Central memory CD4-positive, alpha-beta T cell (primary cell): Measurements from ENCODE around the gene FCN1.
"Not testable (repeated sequence)": the region's sequence is repeated elsewhere in the genome, so short reads cannot be mapped to it uniquely, and the experiment has no call there.

ENCODE experiments used
- DNase-seq: peaks from one replicate; pipeline ENCODE4 v3.0.0; 2022
- total RNA-seq, 3 experiments: gene quantifications; one replicate each; lab custom pipeline; 2026; lab: John Stamatoyannopoulos, UW

FCN1 gene
- 0 reads per million in 3 experiments for total RNA-seq

GRCh38 chr9:134917431-134918373 is at the start of gene FCN1:
Gene FCN1 (minus strand): TSS chr9:134917912. CDS start chr9:134917871, 41 bp downstream.
- no peak for DNase-seq

DNA sequence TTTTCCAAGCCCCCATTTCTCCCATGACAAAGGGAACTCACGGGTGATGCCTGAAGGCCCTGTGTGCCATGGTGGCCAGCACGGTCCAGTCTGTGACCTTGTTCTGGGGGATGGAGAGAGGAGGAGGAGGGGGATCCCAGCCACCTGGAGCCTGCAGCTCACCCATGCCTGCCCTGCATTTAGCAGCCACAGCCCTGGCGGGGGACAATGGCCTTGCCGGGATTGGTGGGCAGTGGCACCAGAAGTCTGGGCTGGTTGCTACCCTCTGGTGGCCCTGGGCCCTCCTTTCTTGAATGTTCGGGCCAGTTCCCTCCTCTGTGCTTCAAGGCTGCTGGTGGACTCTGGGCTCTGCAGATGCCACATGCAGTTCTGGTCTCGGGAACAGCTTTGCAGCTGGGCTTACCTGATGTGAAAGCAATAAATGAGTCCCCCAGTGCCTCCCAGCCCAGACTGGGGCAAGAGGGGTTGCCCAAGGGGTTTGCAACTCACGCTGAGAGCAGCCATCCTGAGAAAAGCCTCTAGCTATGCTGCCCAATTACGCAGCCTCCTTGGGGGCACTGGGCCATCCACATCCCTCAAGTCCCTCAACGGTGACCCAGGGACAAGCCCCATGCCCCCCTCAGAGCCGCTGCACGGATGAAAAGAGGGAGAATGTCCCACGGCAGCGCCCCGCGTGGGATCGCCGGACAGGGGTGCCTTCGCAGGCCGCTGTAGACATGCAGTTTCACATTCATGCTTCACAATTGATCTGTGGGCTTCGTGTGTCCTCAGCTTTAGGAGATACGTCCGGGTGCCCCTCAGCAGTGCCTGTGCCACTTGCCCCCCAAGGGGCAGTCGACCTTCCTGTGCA is 49.2 kb upstream of the FCN1 start:
- no peak for DNase-seq

DNA sequence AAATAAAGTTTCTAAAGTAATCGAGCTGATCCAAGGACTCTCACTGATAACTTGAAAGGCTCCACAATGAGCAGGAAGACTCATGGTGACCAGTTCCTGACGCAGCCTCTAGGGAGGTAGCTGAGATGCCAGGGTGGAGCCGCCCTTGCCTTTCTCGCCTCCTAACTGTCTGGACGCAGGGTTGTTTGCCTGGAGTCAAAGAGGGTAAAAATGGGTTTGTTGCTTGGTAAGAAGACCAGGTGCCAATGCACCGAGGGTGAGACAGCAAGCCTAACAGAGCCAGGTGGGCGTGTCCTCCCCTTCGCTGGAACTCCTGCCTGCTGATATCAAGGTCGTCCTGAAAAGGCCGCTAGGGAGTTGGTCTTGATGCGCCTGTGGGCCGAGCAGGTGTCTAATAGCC is 48.6 kb upstream of the FCN1 start:
- no peak for DNase-seq

- DNase-seq: no peak
Measured at GRCh38 chr9:134965851-134966250, 48.1 kb upstream of the FCN1 start.

GRCh38 chr9:134965411-134965810 is 47.7 kb upstream of the FCN1 start:
- DNase-seq: no peak

DNA sequence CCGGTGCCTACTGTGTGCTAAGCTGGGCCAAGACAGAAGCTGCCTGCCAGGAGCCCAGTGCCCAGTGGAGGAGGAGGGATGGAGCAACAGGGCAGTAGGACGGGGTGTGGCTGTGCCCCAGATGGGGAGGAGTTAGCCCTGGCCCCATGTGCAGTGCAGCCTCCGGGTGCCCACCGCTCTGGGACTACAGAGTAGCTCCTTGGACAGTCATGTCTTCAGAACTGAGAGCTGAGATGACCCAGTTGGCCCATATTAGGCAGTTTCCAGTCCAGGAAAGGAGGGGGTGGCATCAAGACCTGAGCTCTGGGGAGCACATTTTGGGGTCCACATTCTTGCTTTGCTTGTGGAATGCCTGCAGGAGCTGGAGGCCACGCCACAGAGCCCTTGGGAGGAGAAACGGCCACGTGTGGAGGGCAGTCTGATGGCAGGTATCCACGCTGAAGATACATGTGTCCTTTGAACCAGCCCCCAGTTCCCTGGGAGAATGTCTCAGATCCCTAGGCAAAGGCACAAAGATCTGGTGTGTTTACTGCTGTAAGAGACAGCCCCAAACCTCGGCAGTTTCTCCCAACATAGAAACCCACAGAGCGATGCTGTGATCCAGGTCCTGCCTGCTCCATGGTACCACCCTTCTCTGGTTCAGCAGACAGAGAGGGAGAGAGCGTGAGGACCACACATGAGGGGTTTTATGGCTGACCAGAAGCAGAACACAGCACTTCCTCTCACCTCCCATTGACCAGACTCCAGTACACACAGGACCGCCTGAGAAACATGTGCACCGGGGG is 46.8 kb upstream of the FCN1 start:
- DNase-seq: no peak

- no peak for DNase-seq
Measured at GRCh38 chr9:134963546-134963945, 45.8 kb upstream of the FCN1 start.

DNA sequence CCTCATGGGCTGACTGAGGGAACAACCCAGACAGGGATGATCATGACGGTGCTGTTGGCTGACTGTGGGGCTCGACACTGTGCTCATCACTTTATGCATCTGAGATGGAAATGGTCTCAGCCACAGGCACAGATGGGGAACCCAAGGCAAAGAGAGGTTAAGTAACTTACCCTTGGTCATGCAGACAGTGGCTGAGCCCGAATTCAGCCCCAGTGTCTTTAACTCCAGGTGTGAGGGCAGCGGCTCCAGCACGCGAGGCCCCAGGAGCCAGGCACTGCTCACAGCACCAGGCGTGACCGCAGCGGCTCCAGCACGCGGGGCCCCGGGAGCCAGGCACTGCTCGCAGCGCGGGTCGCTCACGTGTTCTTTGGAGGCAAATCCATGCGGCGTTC is 45.3 kb upstream of the FCN1 start:
- no peak for DNase-seq

GRCh38 chr9:134962065-134962972 is 44.6 kb upstream of the FCN1 start:
- no peak for DNase-seq

DNA sequence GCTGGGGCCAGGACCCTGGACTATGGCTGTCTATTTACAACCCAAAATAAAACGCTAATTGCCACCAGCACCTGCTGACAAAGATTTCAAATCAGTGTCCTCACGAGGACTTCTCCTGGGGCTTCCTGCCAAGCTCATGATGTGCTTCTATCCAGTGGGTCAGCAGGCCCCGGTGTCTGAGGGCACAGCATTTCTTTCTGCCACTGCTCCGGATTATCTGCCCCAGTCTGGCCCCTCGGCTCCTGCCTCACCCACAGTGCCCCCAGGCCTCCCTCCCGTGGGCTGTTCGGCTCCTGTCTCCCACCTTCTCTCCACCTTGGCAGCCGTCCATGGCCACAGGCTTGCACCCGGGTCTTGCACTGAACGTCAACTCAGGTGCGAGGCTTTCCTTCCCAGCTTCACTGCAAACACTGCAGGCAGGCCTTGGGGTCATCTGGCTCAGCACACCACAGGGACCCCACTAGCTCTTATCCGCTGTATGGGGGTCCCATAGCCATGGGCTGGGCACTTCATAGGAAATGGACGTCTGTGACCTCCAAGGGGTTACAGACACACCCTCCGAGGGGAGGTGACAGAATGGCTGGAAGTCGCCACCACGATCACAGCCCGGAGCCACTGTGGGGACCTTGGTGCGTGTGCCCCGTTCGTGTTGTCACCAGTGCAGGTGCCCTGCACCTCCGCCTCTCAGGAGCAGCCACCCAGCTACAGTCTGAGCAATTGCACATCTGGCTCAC is 43.8 kb upstream of the FCN1 start:
- DNase-seq: no peak

DNA sequence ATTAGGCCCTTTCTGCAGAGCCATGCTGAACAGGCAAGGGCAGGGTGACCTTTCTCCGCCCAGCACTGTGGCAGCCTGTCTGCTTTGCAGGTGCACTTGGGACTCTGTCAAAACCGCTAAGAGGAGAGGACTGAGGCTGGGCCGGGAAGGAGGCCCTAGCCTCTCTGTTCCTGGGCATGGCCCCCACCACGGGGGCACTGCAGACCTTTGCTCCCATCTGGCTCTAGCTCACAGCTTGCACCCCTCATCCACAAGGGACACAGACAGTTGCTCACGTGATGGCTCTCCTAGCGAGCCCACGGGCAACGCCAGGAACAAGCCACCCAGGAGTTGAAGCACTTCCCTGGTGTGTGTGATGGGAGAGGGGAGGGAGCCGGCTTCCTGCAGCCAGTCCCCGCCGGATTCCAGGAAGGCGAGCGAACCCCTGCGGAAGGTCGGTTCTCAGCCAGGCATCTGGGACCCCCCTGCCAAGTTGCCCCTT is 43.0 kb upstream of the FCN1 start:
- no peak for DNase-seq

GRCh38 chr9:134959971-134960310 is 42.2 kb upstream of the FCN1 start:
- DNase-seq: no peak

GRCh38 chr9:134959126-134959970 is 41.6 kb upstream of the FCN1 start:
- no peak for DNase-seq

- no peak for DNase-seq
Measured at GRCh38 chr9:134957945-134958227, 40.2 kb upstream of the FCN1 start.

- no peak for DNase-seq
Measured at GRCh38 chr9:134957165-134957944, 39.6 kb upstream of the FCN1 start.

DNA sequence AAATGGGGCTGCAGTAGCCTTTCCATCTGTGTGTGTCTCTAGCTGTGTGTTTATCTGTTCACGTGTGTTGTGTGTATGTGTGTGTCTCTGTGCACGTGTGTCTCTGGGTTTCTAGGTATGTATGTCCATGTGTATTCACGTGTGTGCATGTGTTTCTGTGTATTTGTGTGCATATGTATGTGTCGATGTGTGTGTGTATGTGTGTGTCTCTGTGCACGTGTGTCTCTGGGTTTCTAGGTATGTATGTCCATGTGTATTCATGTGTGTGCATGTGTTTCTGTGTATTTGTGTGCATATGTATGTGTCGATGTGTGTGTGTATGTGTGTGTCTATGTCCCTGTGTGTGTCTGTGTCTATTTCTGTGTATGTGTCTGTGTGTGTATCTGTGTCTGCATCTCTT is 38.7 kb upstream of the FCN1 start:
- DNase-seq: not testable (repeated sequence)

DNA sequence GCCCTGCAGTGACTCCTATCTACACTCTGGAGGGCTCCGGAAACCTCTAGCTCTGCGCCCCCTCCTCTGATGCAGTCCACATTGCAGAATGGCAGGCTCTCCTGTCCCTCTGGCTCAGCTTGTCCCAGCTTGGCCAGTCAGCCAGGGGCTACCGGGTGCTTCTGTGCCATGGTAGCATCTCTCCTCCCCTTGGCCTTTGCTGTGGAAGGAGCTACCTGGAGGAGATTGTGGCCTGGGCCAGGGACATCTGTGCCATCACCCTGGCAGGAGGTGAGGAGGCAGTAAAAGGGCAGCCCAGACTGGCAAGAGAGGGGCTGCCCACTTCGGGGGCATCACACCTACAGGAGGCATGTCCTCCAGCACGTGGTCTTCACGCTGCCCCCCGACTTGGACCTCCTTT is 38.1 kb upstream of the FCN1 start:
- DNase-seq: no peak

DNA sequence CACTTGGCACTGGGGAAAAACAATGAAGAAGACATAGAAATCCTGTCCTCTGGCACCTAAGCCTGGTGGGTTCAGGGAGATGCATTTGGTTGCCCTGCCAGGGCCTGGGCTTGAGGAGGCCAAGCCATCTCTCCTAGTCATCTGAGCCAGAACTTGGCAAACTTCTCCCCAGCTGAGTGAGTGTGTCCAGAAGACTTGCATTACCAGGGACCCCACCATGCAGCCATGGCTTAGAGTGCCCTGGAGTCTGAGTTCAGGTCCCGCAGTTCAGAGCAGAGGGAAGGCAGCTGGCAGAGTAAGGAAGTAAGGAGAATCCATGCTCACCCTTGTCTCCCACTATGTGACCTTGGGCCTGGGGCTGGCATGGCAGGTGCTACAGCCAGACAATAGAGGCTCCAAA is 37.4 kb upstream of the FCN1 start:
- DNase-seq: no peak

- no peak for DNase-seq
Measured at GRCh38 chr9:134951994-134952393, 34.3 kb upstream of the FCN1 start.
